ENCODE results near the gene IL13RA1.
A peak's percentile ranks its signal among the peaks of the same experiment; 100 is the strongest.
"Not testable (repeated sequence)": the region's sequence is repeated elsewhere in the genome, so short reads cannot be mapped to it uniquely, and the experiment has no call there.

IL13RA1 gene

DNA sequence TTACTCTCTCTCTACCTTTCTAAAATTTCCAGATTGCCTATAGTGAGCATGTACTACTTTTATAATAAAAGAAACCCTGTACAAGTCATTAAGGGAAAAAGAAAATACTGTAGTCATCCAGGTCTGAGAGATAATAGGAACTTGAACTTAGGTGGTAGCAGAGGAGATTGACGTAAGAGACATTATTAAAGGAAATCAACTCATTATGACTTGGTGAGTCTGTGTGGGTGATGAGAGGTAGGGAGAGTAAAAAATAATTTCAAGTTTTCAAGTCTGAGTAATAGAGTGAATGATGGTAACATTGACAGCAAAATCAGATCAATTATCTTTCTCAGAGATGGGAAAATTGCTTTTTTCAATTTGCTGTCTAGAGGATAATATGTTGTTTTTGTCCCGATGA lies 52.2 kb downstream of the IL13RA1 start:
- DNase-seq (ENCODE audit: low read depth in 2 of 2) = no peak

DNA sequence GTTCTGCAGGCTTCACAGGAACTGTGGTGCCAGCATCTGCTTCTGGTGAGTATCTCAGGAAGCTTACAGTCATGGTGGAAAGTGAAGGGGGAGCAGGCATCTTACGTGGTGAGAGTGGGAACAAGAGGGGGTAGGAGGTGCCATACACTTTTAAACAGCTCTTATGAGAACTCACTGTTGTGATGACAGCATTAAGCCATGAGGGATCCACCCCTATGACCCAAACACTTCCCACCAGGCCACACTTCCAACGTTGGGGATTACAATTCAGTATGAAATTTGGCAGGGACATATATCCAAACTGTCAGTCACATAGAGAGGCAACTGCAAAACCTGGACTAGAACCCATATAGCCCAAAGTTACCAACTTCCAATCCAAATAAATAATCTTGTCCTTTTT lies 53.1 kb downstream of the IL13RA1 start:
- DNase-seq (ENCODE audit: low read depth in 2 of 2) = no peak

- DNase-seq (ENCODE audit: low read depth in 2 of 2) = no peak
These were observed 53.5 kb downstream of the IL13RA1 start for GRCh38 chrX:118780911-118781310.

DNA sequence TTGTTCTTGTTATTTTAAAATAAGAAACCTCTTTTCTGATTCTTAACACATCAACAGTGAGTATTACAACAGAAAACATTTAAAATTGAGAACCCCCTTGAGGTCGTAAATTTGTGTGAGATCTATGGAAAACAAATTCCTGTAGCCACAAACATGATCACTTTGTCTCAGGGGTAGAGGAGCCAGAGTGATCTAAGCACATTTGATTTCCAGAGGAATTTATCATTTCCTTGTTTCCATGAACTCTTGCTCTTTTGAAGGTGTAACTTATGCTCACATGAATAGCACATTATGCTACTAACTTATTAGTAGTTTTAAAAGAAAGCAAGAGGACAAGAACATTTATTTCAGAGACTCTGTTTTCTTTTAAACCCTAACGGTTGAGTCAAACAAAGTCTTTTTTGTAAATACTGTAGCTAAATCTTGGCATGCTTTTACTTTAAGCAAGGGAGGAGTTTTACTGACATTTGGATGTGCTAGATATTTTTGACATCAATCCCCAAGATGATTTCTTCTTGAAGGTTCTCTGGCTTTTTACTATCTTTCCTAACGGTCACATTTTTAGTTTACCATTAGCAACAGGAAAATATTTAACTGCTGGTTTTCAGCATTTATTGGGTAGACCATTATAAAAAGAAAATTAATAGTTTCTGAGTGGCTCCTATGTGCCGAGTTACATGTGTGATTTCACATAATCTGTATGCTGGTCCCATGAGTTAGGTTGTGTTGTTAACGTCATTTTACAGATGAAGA lies 68.3 kb downstream of the IL13RA1 start:
- no peak for DNase-seq (ENCODE audit: low read depth in 2 of 2)

DNA sequence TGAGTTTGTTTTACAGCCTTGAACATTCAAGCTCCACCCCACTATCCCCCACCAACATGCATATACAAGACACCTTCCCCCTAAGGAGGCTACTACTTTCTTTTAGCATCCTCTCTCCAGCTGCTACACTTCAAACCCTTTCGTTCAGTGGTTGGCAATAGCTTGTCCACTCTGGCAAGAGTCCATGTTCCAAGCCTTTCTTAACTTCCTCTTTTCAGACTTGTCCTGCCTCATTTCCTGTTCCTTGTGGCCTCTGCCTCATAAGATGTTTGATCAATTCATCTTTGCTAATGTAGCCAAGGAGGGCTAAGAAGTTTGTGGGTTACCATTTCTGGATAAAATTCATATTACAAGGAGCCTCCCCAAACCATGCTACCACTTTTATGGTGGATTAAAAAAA lies 75.5 kb downstream of the IL13RA1 start:
- DNase-seq (ENCODE audit: low read depth in 2 of 2) = no peak

- DNase-seq (ENCODE audit: low read depth in 2 of 2) = no peak
These were observed 80.0 kb downstream of the IL13RA1 start for GRCh38 chrX:118807151-118808017.

- not testable (repeated sequence) for DNase-seq (ENCODE audit: low read depth in 2 of 2)
These were observed 89.9 kb downstream of the IL13RA1 start for GRCh38 chrX:118817257-118817656.

DNA sequence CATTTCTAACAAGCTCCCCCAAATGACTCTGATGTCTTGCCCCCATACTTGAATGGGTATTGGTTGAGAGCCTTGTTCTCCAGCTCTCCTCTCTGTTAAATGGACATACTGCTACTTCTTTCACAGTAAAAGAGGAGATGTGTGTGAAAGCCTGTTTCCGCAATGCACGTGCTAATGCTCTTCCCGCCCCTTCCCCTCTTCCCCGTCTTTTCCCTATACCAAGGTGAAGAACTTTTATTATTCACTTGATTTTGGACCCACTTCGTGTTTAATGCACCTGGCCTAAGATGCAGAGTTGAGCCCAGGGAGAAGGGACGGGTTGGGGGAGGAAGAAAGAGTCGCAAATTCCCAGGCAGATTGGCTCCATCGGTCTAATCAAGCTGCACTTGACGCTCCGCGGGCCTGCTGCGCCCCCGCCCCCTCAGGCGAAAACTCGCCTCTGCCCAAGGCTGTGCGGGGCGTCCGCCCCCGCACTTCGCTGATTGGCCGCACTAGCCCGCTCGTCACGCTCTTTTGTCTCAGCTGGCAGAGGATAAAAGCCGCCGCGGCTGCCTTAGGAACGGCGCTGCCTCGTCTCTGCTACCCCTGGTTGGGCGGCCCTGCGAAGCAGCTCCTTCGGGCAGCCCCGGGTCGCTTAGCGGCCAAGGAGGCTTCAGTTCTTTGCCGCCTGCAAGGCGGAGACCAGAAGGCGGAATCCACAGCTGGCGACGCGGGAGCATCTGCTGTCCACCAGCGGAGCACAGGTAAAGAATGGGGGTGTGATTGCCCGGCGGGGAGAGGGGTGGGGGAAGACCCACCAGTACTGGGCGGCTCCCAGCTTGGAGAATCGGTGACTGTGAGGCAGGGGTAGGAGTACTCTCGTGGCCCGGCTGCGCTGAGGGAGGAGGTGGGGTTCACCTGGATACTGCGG lies 96.1 kb downstream of the IL13RA1 start, which contains the start of gene ZCCHC12:
TSS of gene ZCCHC12 (plus strand) at position 562 of the 910 bp plus-strand sequence. CDS start 1,421 bp downstream, outside the sequence.
- DNase-seq (ENCODE audit: low read depth in 2 of 2) = peak in 1 of 2 donors; percentile 13

DNA sequence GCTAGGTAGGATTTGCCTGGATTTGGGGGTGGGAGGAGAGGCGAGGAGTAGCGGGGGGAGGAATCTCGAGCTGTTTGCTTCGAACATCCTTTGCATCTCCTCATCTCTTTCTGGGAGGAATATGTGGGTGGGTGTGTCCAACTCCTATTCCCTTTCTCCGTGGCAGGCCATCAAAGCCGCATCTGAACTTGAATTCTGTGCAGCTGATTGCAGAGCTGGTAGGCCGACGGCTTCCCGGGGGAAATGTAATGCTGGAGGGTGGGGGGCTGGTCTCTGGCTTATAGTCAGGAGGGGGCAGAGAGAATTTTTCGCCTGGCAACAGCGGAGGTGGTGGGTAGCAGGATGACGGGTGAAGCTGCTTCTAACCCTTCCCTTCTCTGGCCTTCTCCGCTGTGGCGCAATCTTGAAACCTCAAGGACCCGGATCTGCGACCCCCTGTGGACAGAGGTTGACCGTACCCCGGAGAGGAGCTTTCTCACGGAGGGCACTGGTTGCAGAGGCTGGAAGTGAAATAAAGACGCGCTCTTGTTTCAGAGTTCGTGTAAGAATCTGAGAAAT lies 96.8 kb downstream of the IL13RA1 start:
- DNase-seq (ENCODE audit: low read depth in 2 of 2) = no peak

GRCh38 chrX:118825227-118825626 lies 97.8 kb downstream of the IL13RA1 start:
- no peak for DNase-seq (ENCODE audit: low read depth in 2 of 2)

- DNase-seq (ENCODE audit: low read depth in 2 of 2) = peak; percentile 17 to 28
These were observed 112.0 kb downstream of the IL13RA1 start for GRCh38 chrX:118839334-118839958.

Data from stimulated activated CD8-positive, alpha-beta memory T cell treated with anti-CD3 and anti-CD28 coated beads, Interleukin-7, amount 100 ng/mL, for 1 hour (primary cell).